GM23338 (cell line): ENCODE results near the gene SKP1.

ENCODE experiments used
- CREB1 ChIP-seq: fragments of 250-450 bp; sonication (Bioruptor Pico); IDR thresholded peaks from 2 replicates; pipeline ENCODE4 v1.5.0; 2020; ENCODE audit warnings: low read depth, mild to moderate bottlenecking, moderate library complexity
- ETS1 ChIP-seq: IDR thresholded peaks from 2 replicates; pipeline ENCODE4 v1.6.1; 2016; ENCODE audit warnings: antibody characterized with exemption
- EZH2 ChIP-seq: fragments of 200-600 bp; sonication (generic); IDR thresholded peaks from one replicate; pipeline ENCODE4 v1.8.0; 2017; ENCODE audit warnings: antibody characterized with exemption, mild to moderate bottlenecking, low read depth; ENCODE audit not compliant: unreplicated experiment
- EZH2phosphoT487 ChIP-seq: fragments of 200-600 bp; sonication (generic); IDR thresholded peaks from one replicate; pipeline ENCODE4 v1.8.1; 2018; ENCODE audit warnings: antibody characterized with exemption; ENCODE audit not compliant: unreplicated experiment
- JUNB ChIP-seq: IDR thresholded peaks from one replicate; pipeline ENCODE4 v1.6.1; 2016; ENCODE audit warnings: antibody characterized with exemption; ENCODE audit not compliant: unreplicated experiment
- NANOG ChIP-seq: IDR thresholded peaks from 2 replicates; pipeline ENCODE4 v1.6.1; 2016; ENCODE audit warnings: antibody characterized with exemption, borderline replicate concordance
- POLR2AphosphoS5 ChIP-seq: IDR thresholded peaks from 2 replicates; pipeline ENCODE4 v1.6.1; 2016; ENCODE audit warnings: antibody characterized with exemption, low read depth
- REST ChIP-seq: IDR thresholded peaks from one replicate; pipeline ENCODE4 v1.6.1; 2018; ENCODE audit warnings: antibody characterized with exemption; ENCODE audit not compliant: unreplicated experiment
- ZNF114 ChIP-seq: fragments of 250-450 bp; sonication (Bioruptor Pico); IDR thresholded peaks from 2 replicates; pipeline ENCODE4 v1.5.0; 2020; ENCODE audit warnings: mild to moderate bottlenecking, moderate library complexity
- ZNF331 ChIP-seq: fragments of 250-450 bp; sonication (Bioruptor Pico); IDR thresholded peaks from 2 replicates; pipeline ENCODE4 v1.5.0; 2020; ENCODE audit warnings: low read depth, mild to moderate bottlenecking, moderate library complexity
- TF ChIP-seq, protein P1 (sequence below), 2 experiments: fragments of 200-600 bp in 1 of 2; sonication (generic) in 1 of 2; conservative IDR thresholded peaks; 2 replicates each; pipeline versions ENCODE4 v1.5.1 to v1.6.1; 2016 to 2017; ENCODE audit warnings: antibody characterized with exemption in 2 of 2, low read depth in 2 of 2, mild to moderate bottlenecking in 2 of 2, moderate library complexity in 1 of 2

DNA sequence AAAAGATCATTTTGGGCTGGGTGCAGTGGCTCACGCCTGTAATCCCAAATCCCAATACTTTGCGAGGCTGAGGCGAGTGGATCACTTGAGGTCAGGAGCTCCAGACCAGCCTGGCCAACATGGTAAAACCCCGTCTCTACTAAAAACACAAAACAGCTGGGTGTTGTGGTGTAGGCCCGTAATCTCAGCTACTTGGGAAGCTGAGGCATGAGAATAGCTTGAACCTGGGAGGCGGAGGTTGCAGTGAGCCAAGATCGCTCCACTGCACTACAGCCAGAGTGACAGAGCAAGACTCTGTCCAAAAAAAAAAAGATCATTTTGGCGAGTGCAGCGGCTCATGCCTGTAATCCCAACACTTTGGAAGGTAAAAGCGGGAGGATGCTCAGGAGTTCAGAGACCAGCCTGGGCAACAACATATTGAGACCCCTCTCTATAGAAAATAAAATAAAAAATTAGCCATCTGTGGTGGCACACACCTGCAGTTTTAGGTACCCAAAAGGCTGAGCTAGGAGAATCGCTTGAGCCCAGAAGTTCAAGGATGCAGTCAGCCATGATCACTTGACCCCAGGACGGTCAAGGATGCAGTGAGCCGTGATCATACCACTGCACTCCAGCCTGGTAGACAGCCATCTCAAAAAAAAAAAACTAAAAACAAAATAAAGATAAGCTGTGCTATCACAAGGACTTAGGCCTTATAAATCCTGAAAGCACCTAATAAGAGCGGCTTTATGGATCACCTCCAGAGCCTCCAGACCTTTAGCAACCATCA, 32.9 kb upstream of the SKP1 start:
- TF ChIP-seq, protein P1, sequence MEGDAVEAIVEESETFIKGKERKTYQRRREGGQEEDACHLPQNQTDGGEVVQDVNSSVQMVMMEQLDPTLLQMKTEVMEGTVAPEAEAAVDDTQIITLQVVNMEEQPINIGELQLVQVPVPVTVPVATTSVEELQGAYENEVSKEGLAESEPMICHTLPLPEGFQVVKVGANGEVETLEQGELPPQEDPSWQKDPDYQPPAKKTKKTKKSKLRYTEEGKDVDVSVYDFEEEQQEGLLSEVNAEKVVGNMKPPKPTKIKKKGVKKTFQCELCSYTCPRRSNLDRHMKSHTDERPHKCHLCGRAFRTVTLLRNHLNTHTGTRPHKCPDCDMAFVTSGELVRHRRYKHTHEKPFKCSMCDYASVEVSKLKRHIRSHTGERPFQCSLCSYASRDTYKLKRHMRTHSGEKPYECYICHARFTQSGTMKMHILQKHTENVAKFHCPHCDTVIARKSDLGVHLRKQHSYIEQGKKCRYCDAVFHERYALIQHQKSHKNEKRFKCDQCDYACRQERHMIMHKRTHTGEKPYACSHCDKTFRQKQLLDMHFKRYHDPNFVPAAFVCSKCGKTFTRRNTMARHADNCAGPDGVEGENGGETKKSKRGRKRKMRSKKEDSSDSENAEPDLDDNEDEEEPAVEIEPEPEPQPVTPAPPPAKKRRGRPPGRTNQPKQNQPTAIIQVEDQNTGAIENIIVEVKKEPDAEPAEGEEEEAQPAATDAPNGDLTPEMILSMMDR (conservative IDR thresholded peaks at IDR 0.05; ENCODE audit: low read depth in 2 of 2), result no peak
- TF ChIP-seq EZH2, result no peak
- no peak for TF ChIP-seq POLR2AphosphoS5
- TF ChIP-seq JUNB, result no peak
- TF ChIP-seq CREB1, result no peak
- no peak for TF ChIP-seq ZNF114 (CRISPR knock-in tag)
- no peak for TF ChIP-seq EZH2phosphoT487
- TF ChIP-seq REST, result no peak
- TF ChIP-seq ZNF331 (CRISPR knock-in tag), result no peak
- TF ChIP-seq NANOG, result no peak
- no peak for TF ChIP-seq ETS1
